ENCODE measurements around the gene SLC26A6.

SLC26A6 gene

DNA sequence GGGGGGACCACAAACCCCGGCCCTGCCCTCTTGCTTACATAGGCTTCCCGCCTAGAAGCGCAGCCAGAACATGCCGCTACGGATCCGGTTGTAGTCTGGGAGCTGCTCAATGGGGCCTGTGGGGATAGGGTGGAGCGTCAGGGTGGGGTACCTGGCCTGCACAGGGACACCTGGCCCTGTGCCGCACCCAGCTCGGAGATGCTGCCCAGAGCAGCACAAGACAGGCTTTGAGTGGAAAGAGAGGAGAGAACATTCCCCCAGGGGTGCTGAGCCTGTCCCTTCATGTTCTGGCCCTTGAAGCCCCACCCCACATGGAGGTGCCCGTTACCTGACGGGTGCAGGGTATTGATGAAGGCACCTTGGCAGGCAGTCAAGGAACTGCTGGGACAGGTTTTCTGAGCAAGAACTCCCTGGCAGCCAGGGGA, 36.2 kb downstream of the SLC26A6 start:
- DNase-seq (ENCODE audit: low read depth in 2 of 2), result no peak

GRCh38 chr3:48598323-48599076, 36.8 kb downstream of the SLC26A6 start:
- no peak for DNase-seq (ENCODE audit: low read depth in 2 of 2)

GRCh38 chr3:48597408-48597800, 37.9 kb downstream of the SLC26A6 start:
- no peak for DNase-seq (ENCODE audit: low read depth in 2 of 2)

DNA sequence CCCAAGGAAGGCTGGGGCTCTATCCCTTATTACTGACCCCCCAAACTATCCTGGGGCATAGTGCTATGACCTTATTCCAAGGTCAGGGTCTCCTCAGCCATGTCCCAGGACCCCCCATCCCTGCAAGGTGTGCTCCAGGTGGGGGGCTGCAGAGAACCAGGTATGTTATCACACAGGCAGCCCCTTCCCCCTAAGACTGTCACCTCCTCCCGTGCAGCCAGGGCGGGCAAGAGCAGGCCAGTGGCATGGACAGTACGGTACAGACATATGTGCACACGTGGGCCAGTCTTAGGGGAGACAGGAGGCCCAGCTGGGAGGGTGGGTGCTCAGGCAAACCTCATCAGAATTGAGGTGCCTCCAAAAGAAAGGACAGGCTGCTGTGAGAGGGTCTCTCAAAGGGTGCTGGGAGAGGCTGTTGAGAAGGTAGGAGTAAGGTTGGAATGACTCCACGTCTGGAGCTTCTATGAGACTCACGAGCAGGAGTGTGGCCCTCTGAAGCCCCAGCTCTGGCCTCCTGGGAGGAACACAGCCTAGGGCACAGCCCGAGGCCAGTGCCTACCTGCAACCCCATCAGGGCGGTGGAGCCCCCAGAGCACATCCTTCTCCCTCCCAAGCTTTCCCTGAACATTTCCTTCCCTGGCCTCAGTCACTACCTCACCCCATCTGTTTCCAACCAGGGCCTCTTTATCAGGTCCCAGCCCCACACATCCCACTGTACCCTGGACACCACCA, 38.4 kb downstream of the SLC26A6 start:
- DNase-seq (ENCODE audit: low read depth in 2 of 2), result no peak

DNA sequence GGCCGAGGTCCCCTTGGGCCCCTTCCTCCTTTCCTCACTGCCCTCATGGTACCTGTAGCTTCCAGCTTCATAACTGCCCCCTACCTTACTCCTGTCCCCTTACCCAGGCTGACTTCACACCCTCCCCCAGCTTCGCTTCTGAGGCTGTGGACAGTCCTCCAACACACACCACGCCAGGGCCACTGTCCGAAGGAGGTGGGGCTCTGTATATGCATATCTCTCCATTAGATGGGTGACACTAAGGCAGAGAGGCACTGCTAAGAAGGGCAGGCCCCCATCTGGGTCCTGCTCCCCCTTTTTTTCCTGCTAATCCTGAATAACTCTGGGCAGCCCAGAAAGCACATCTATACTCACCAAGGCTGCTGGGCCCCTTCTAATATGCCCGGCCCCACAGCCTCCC, 39.1 kb downstream of the SLC26A6 start:
- DNase-seq (ENCODE audit: low read depth in 2 of 2), result no peak

GRCh38 chr3:48595526-48596121, 39.6 kb downstream of the SLC26A6 start:
- DNase-seq (ENCODE audit: low read depth in 2 of 2), result peak in 1 of 2 donors; percentile 9

DNA sequence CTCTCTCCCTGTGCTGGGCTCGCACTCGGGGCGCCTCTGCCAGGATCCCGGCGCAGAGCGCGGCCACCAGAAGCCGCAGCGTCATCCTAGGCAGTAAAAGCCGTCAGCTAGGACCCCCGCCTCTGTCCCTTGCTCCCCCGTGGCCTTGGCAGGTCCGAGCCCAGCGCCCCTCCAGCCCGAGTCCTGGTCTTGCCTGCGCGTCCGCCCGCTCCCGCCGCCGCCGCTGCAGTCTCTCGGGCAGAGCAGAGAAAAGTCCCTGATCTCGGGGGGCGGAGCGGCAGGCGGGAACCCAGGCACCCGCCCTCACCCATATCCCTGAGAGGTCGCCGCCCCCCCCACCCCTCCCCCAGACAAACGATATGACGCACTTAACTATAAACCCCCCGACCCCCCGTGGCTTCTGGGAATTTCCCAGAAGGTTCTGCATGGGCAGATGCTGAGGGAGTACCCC, 40.2 kb downstream of the SLC26A6 start, which contains the start of gene COL7A1:
Gene COL7A1, minus strand, starts transcription at position 255 of the 451 bp plus-strand sequence. Its CDS starts 170 bp downstream, at position 85.
- DNase-seq (ENCODE audit: low read depth in 2 of 2), result no peak

GRCh38 chr3:48594417-48595049, 40.7 kb downstream of the SLC26A6 start:
- DNase-seq (ENCODE audit: low read depth in 2 of 2), result no peak

- DNase-seq (ENCODE audit: low read depth in 2 of 2), result no peak
These were observed 41.9 kb downstream of the SLC26A6 start for GRCh38 chr3:48593337-48593736.

GRCh38 chr3:48592519-48593087, 42.7 kb downstream of the SLC26A6 start:
- DNase-seq (ENCODE audit: low read depth in 2 of 2), result no peak

- no peak for DNase-seq (ENCODE audit: low read depth in 2 of 2)
These were observed 43.3 kb downstream of the SLC26A6 start for GRCh38 chr3:48591886-48592518.

- no peak for DNase-seq (ENCODE audit: low read depth in 2 of 2)
These were observed 43.8 kb downstream of the SLC26A6 start for GRCh38 chr3:48591436-48591835.

- DNase-seq (ENCODE audit: low read depth in 2 of 2), result no peak
These were observed 47.0 kb downstream of the SLC26A6 start for GRCh38 chr3:48588230-48588629.

- no peak for DNase-seq (ENCODE audit: low read depth in 2 of 2)
These were observed 47.6 kb downstream of the SLC26A6 start for GRCh38 chr3:48587686-48588085.

DNA sequence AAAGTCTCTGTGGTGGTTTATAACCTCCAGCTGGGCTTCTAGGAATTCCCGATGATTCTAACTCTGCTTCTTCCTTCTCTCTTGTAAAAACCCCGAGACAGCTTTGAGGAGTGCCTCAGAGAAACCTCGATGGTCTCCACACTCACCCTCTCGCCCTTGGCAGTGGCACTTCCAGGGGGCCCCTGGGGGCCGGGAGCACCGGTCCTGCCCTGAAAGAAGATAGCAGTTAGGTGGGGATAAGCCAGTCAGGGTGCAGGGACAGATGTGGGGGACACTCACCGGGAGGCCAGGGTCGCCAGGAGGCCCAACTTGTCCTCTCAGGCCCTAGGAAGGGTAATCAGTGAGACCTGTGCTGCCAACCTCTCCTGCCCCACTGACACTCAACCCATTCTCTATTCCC, 49.9 kb downstream of the SLC26A6 start:
- DNase-seq (ENCODE audit: low read depth in 2 of 2), result no peak

- no peak for DNase-seq (ENCODE audit: low read depth in 2 of 2)
These were observed 50.4 kb downstream of the SLC26A6 start for GRCh38 chr3:48584836-48585235.

DNA sequence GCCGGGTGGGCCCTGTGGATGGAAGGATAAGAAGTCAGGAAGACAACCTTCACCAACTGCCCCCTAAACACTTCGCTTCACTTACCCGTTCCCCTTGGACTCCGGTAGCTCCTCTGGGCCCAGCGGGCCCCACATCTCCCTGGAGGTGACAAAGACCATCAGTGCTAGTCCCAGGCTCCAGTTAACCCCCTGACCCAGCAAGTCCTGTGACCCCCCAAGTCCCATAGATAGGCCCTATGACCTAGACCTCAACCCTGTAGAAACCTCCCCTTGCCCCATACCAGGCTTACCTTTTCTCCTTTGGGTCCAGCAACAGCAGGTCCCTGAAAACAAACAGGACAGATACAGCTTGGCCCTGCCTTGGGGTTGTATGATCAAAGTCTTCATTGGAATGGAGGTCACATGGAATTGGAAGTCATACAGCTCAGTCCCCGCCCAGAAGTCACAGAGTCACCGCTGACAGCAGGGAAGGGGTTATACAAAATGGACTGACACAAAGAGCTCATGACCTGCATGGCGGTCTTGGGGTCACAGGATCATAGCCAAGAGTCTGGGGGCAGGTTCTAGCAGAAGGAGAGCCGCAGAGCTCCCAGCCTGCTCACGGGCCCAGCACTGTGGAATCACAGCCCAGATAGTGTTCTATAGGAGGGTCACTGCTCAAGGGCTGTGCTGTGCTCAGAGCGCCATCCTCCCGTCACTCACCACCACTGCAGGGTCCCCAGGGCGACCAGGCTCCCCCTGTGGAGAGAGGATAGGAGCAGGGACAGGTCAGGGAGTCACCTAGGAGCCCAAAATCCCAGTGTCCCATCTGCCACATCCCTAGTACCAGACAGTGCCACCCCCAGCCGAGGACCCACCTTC, 53.4 kb downstream of the SLC26A6 start:
- DNase-seq (ENCODE audit: low read depth in 2 of 2), result no peak

DNA sequence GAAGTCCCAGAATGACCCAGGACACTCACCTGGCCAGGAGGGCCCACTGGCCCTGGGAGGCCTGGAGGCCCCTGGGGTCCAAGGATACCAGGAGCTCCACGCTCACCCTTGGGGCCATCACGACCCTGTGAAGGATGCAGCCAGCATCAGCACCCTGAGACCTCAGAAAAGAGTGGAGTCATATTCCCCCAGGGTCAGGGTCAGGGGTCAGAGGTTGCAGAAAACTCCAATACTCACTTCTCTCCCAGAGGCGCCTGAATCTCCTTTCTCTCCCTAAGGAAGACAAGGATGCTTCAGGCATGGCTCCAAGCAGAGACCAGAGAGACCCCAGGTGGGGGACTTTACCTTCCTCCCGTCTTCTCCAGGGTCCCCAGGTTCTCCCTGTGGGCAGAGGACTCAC, 58.6 kb downstream of the SLC26A6 start:
- no peak for DNase-seq (ENCODE audit: low read depth in 2 of 2)

All from stimulated activated CD8-positive, alpha-beta memory T cell treated with anti-CD3 and anti-CD28 coated beads, Interleukin-2, amount 100 ng/mL, for 48 hours (primary cell).